Glomerular visceral epithelial cell (primary cell): ENCODE data around the gene SMOC2.

Source experiments
- DNase-seq: peaks from one replicate; pipeline ENCODE4 v3.0.0-alpha.2; 2016; ENCODE audit errors: extremely low spot score

The SMOC2 gene

GRCh38 chr6:168440520-168441433, at the start of gene SMOC2:
Gene SMOC2 (plus strand): TSS chr6:168441184. CDS start chr6:168441371, 187 bp downstream.
- DNase-seq = no peak

- DNase-seq = no peak
These were observed 47.7 kb upstream of the SMOC2 start for GRCh38 chr6:168393126-168393870.

- no peak for DNase-seq
These were observed 46.4 kb upstream of the SMOC2 start for GRCh38 chr6:168394606-168395005.

DNA sequence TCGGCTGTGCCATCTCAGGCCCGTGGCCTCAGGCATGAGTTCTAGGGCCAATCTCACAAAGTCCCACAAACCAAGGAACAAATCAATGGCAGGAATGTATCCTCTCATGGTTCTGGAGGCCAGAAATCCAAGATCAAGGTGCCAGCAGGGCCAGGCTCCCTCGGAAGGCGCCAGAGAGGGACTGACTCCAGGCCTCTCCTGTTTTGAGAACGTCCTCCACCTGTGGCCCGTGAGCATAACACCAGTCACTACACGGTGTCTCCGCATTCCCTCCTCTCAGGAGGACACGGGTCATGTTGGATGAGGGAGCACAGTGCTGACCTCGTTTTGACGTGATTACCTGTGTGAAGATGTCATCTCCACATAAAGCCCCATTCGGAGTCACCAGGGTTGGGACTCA, 45.0 kb upstream of the SMOC2 start:
- DNase-seq = no peak

GRCh38 chr6:168396561-168396960, 44.4 kb upstream of the SMOC2 start:
- DNase-seq = no peak

- DNase-seq = no peak
These were observed 44.0 kb upstream of the SMOC2 start for GRCh38 chr6:168397012-168397411.

- DNase-seq = no peak
These were observed 40.9 kb upstream of the SMOC2 start for GRCh38 chr6:168400037-168400436.

DNA sequence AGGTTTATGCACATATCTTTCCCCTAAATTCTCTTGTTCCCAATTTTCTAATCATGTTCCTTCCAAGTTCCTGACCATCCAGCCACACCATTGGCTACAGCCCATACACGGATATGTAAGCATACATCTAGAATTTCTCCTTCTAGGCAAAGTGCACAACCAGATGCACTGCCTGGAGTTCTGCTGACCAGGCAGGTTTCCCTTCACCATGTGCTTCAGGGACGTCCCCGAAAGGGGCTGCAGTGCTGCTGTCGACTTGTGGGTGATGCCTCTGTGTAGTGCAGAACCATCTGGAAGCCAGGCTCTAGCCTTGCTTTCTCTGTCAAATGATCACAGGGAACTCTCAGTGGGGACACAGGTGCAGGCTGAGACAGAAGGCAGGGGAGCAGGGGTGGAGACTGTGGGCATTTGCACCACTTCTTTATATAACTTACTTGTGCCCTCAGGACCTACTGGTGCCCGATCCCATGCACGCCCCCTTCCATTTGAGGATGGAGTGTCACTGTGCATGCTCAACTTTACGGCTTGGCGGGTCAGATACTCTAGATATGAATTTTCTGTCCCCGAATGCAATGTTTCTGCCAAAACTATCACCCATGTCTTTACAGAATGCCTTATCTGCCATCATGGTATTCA, 37.5 kb upstream of the SMOC2 start:
- DNase-seq = no peak

- no peak for DNase-seq
These were observed 36.4 kb upstream of the SMOC2 start for GRCh38 chr6:168404560-168404959.

DNA sequence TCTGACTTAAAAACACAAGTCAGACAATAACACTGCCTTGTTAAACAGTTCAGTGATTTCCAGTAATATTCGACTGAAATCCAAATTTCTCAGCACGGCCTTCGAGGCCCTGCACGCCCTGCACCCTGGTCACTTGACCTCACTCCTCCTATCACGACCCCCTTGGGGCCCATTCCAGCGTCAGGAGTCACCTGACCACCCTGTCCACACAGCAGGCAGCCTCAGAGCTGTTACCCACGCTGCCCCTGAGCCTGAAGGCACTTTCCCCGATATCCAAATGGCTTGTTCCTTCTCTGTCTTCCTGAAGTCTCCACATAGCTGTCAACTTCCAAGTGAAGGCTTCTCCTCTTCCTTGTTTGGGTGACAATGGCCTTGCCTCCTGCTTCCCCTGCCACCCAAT, 33.1 kb upstream of the SMOC2 start:
- DNase-seq = no peak

DNA sequence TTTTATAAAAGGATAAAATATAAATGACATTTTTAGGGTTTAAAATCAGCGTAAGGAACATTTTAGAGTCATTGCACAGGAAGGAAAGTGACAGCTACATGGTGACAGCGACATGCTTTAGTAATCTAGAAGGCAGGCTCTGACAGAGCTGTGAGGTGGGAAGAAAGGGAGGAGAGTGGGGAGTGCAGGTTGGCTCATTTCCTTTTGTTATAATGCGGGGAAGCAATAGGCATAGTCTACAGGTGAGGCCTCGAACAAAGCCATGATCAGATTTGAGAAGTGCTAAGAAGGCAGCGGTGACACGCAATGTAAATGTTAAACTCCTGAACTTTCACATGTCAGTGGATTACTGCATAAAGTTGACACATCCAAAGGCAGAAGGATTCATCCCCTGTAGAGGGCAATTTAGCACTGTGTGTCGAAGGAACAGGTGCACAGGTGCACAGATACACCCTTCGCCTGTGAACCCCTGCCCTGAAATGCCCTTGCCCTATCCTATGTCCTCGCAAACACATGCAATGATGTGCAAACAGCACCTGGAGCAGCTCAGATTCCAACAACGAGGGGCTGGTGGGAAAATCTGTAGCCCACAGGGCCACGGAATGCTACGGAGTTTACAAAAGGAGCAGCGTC, 32.4 kb upstream of the SMOC2 start:
- no peak for DNase-seq

- no peak for DNase-seq
These were observed 30.9 kb upstream of the SMOC2 start for GRCh38 chr6:168410035-168410434.

GRCh38 chr6:168410554-168411011, 30.4 kb upstream of the SMOC2 start:
- no peak for DNase-seq

- no peak for DNase-seq
These were observed 29.9 kb upstream of the SMOC2 start for GRCh38 chr6:168411130-168411529.

DNA sequence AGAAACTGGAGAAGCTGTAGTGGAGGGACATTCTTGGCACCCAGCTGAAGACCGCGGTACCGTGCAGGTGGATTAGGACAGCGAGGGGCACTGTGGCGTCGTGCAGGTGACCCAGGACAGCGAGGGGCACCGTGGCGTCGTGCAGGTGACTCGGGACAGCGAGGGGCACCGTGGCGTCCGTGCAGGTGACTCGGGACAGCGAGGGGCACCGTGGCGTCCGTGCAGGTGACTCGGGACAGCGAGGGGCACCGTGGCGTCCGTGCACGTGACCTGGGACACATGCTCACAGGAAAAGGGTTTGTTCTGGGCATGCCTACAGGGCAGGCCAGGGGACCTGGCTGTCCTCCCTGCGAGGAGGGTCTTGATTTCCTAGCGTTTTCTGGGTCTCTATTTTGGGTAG, 29.2 kb upstream of the SMOC2 start:
- DNase-seq = no peak

- DNase-seq = no peak
These were observed 28.5 kb upstream of the SMOC2 start for GRCh38 chr6:168412456-168412855.

DNA sequence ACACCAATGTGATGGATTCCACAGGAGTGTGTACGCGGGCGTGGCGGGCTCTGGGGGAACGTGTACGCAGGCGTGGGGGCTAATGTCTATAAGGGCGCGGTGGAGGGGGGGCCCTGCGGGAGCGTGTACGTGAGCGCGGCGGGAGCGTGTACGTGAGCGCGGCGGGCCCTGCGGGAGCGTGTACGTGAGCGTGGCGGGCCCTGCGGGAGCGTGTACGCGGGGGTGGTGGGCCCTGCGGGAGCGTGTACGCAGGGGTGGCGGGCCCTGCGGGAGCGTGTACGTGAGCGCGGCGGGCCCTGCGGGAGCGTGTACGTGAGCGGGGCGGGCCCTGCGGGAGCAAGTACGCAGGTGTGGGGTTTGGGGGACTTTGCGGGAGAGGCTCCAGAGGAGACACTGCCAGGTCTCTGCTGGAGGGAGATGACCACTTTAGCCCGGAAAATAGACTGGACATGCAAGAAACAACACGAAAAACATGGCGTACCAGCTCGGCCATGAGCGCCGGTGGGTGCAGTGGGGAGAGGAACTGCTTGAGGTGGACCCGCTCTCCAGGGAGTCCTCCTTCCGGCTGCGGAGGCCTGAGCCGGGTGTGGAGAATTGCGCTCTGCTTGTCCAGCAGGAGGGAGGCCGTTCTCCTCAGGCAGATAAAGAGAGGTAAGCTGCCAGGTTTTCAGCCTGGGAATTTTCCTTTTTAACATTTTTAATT, 27.8 kb upstream of the SMOC2 start:
- no peak for DNase-seq

GRCh38 chr6:168413856-168414255, 27.1 kb upstream of the SMOC2 start:
- DNase-seq = no peak

GRCh38 chr6:168414336-168415097, 26.5 kb upstream of the SMOC2 start:
- DNase-seq = no peak
